Omental fat pad (tissue), 4 donors: Measurements from ENCODE around the gene MKRN2OS. TPM values are rescaled to one million over a fixed set of nuclear protein-coding genes. Genes with fewer than 3 reads are reported as not detected.

Experiments used
- ATAC-seq: fragments of 150-250 bp; one replicate; pipeline ENCODE4 v1.9.1; 2016; ENCODE audit warnings: mild to moderate bottlenecking, moderate library complexity; ENCODE audit not compliant: low FRiP score
- DNase-seq: peaks from one replicate; pipeline ENCODE4 v3.0.0-alpha.2; 2019; ENCODE audit warnings: low spot score
- total RNA-seq, 4 donors: library from RNA; depleted of rRNA; stranded (reverse); fragments of >200 nt; gene quantifications; one replicate each; pipeline ENCODE4 v1.1.0, GENCODE V29; 2016
- TF ChIP-seq, protein P1 (sequence below), 3 donors: fragments of 450-650 bp; IDR thresholded peaks; one replicate each; pipeline ENCODE4 v1.5.1; 2016 to 2017; ENCODE audit warnings: antibody characterized with exemption in 3 of 3, mild to moderate bottlenecking in 3 of 3, moderate library complexity in 2 of 3

The MKRN2OS gene
- total RNA-seq, 4 donors from 2014 or later = not detected

DNA sequence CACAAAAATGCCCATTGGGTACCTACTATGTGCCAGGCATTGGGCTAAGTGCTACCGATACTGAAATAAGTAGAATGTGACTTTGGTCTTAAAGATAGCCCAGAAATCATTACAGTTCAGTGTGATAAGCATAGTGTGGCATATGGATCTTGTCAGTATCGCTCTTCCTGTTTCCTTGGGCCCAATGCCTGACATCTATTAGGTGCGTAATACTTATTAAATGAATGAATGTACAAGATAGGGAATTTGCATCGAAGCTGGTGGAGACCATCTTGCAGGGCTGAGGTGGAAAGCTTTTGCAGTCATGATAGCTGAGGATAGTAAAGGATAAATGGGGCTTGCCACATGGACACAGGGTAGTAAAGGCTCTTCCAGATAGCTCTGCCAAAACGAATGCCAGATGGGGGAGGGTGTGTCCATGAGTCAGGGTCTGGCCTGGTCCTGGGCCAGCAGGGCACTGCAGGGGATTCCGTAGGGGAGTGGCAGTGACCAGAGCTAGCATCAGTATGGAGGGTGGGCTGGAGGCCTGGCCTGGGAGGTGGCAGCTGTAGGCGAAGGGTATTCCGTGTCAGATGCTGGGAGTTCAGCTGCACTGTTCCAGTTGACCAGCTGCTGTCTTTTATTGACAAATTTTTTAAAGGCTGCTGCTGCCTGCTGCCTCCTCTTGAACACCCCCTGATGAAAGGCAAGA lies 37.6 kb downstream of the MKRN2OS start:
- ATAC-seq = peak; percentile 60
- no peak for DNase-seq

GRCh38 chr3:12506201-12506709 lies 39.0 kb downstream of the MKRN2OS start:
- ATAC-seq (no peak), DNase-seq (no peak)
- TF ChIP-seq, protein P1, sequence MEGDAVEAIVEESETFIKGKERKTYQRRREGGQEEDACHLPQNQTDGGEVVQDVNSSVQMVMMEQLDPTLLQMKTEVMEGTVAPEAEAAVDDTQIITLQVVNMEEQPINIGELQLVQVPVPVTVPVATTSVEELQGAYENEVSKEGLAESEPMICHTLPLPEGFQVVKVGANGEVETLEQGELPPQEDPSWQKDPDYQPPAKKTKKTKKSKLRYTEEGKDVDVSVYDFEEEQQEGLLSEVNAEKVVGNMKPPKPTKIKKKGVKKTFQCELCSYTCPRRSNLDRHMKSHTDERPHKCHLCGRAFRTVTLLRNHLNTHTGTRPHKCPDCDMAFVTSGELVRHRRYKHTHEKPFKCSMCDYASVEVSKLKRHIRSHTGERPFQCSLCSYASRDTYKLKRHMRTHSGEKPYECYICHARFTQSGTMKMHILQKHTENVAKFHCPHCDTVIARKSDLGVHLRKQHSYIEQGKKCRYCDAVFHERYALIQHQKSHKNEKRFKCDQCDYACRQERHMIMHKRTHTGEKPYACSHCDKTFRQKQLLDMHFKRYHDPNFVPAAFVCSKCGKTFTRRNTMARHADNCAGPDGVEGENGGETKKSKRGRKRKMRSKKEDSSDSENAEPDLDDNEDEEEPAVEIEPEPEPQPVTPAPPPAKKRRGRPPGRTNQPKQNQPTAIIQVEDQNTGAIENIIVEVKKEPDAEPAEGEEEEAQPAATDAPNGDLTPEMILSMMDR (IDR thresholded peaks at IDR 0.05) = no peak

More for the DNA sequence above, 37.6 kb downstream of the MKRN2OS start:
- TF ChIP-seq, protein P1 (IDR thresholded peaks at IDR 0.05) = no peak

DNA sequence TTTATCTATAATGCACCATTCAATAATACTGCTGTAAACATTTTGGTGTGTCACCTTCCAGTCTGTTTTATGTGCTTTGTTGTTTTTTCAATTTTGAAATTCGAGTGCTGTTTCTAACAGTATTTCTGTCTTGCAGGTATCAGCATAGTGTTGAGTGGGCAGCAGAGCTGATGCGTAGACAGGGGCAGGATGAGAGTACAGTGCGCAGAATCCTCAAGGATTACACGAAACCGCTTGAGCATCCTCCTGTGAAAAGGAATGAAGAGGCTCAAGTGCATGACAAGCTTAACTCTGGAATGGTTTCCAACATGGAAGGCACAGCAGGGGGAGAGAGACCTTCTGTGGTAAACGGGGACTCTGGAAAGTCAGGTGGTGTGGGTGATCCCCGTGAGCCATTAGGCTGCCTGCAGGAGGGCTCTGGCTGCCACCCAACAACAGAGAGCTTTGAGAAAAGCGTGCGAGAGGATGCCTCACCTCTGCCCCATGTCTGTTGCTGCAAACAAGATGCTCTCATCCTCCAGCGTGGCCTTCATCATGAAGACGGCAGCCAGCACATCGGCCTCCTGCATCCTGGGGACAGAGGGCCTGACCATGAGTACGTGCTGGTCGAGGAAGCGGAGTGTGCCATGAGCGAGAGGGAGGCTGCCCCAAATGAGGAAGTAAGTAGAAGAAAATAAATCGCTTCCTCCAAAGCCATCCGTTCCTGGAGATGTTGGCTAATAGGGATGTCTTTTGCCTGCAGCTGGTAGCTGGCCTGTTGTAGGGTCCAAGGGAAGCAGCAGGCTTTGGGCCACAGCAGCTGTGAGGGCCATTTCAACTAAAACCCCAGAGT lies 42.0 kb downstream of the MKRN2OS start:
- TF ChIP-seq, protein P1 (IDR thresholded peaks at IDR 0.05) = no peak
- no peak for DNase-seq
- no peak for ATAC-seq

- peak; percentile 60 for ATAC-seq
- DNase-seq = no peak
- TF ChIP-seq, protein P1 (IDR thresholded peaks at IDR 0.05) = no peak
Measured at GRCh38 chr3:12501360-12502020, 43.8 kb downstream of the MKRN2OS start.

- DNase-seq (no peak), ATAC-seq (no peak)
- TF ChIP-seq, protein P1 (IDR thresholded peaks at IDR 0.05) = no peak
Measured at GRCh38 chr3:12499474-12499873, 45.8 kb downstream of the MKRN2OS start.

DNA sequence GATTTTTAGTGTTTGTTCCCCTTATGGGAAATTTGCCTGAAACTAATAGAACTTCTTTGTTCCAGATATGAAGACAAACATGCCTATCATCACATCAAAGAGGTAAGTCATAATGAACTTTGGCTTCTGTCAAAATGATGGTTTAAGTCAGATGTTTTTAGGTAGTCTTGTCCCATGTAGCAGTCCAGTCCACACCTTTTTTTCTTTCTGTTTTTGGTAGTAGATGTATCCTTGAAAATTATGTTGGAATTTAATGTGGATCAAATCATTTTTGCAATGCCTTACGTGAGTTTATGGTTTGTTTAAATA lies 48.9 kb downstream of the MKRN2OS start:
- ATAC-seq = no peak
- no peak for DNase-seq
- TF ChIP-seq, protein P1 (IDR thresholded peaks at IDR 0.05) = no peak
